Ecto neural progenitor cell (in vitro differentiated cells): ENCODE results near the gene MATN1.

Source experiments
- DNase-seq: peaks from one replicate; pipeline ENCODE4 v3.0.0-alpha.2; 2018; ENCODE audit warnings: low spot score

The MATN1 gene

DNA sequence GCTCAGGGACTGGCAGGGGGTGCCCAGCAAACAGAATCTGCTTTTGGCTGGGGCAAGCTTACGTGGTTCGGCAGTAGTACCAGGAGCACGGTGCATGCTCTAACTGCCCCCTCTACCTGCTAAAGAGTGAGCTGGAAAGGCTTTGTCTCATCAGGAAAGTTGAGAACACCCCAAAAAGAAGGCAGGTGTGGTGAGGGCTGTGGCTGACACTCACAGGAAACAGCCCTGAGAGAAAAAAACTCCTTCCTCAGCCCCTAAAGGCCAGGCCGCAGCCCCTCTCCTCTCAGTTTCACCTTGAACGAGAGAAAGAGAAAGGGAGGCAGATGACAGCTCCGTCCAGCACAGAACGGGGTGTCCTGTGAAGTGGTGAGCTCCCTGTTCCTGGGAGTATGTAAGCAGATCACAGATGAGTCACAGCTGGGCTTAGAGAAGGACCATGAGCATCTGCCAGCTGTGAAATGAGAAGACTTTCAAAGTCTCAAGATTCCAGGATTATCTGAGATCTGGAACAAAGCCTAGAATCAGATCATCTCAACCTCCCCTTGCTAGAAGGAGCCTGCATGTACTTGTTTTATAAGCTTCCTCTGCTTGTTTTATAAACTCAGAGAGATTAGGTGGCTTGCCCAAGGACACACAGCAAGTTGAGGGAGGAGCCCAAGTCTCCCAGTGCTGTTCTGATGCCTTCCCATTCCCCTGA, 20.8 kb upstream of the MATN1 start:
- no peak for DNase-seq

DNA sequence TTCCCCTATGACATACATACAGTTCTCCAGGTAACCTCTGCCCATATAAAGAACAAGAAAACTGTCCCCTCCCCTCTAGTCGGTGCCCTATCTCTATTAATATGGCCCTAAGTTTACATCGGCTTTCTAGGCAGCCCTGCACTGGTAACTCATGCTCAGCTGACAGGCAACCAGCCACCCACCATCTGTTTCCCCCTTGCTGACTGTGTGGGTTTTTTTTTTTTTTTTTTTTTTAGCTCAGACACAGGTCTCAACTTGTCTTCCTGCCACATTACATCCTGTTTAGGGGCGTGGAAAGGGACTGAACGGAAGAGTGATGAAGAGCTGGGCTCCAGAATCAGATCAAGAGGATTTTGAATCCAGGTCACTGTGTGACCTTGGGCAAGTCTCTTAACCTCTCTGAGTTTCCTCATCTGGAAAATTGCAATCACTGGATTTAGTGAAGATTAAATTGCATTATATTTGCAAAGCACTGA, 20.2 kb upstream of the MATN1 start:
- no peak for DNase-seq

DNA sequence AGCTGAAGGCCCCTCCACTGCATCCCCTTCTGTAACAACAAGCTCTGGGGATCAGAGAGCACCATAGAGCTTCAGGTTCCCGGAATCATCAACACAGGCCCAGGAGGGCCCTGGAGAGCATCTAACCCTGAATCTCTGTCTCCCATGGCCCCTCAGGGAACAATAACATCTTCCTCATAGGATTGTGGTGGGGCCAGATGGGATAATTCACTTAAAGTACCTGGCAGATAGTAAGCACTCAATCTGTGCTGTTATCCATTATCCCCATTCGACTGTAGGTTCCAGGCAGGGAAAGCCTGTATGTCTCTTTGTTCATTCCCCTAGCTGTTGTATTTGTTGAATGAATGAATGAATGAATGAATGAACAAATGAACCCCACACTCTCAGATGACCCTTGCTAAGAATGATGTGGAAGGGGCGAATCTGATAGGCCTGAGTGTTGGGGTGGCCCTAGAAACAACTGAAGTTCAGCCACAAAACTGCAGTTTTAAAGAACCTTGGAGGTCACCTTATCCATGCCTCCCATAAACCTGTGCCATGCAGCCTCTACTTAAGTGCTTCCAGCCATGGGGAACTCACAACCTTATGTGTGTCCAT, 19.7 kb upstream of the MATN1 start:
- DNase-seq, result no peak

DNA sequence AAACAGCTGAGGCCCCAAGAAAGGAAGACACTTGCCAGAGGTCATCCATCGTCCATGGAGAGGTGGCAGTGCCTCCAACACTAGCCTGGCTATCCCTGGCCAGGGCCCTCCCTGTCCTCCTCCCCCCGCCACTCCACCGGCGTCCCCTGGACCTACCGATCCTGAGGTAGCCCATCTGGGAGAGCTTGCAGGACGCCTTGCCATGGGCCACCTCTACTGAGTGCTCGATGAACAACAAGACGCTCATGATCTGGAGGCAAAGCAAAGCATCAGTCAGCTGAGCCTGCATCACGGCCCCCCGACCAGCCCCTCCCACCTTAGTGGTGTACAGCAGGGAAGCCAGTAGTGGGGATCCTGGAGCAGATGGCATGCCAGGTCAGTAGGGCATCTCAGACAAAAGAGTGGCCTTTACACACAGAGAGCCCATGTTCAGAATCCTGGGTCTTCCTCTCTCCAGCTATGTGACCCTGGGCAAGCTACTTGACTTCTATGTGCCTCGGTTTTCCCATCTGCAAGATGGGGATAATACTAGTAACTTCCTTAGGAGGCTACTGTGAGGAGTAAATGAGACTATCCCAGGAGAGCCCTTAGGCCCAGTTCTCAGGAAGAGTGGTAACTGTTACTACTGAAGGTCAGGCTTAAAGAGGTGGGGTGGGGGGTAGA, 19.0 kb upstream of the MATN1 start:
- no peak for DNase-seq

DNA sequence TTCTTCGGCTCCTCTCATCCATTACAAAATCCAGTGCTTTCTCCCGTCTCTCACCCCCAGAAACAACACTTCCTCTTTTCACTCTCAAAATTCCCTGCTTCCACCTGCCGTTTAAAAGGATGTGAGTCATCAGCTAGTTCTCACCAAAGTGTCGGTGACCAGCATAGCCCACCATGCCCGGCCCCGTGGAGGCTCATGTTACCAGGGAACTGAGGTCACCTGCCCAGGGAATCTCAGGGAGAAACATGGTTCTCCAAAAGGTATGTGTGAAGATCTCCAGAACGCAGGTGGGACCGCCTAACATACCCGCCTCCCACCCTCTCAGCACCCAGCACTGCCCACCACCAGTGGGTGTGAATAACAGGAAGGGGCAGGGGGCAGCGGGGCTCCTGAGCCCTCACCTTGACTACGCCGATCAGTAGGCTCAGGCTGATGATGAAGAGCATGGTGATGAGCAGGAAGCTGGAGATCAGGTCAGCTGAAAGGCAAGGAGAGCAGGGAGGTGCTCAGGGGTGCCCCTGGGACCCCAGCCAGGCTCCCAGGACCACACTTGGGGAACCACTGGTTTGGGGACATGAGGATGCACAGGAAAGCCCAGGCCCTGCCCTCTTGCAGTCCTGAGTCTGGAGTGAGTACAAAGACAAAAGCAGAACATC, 18.0 kb upstream of the MATN1 start:
- no peak for DNase-seq

DNA sequence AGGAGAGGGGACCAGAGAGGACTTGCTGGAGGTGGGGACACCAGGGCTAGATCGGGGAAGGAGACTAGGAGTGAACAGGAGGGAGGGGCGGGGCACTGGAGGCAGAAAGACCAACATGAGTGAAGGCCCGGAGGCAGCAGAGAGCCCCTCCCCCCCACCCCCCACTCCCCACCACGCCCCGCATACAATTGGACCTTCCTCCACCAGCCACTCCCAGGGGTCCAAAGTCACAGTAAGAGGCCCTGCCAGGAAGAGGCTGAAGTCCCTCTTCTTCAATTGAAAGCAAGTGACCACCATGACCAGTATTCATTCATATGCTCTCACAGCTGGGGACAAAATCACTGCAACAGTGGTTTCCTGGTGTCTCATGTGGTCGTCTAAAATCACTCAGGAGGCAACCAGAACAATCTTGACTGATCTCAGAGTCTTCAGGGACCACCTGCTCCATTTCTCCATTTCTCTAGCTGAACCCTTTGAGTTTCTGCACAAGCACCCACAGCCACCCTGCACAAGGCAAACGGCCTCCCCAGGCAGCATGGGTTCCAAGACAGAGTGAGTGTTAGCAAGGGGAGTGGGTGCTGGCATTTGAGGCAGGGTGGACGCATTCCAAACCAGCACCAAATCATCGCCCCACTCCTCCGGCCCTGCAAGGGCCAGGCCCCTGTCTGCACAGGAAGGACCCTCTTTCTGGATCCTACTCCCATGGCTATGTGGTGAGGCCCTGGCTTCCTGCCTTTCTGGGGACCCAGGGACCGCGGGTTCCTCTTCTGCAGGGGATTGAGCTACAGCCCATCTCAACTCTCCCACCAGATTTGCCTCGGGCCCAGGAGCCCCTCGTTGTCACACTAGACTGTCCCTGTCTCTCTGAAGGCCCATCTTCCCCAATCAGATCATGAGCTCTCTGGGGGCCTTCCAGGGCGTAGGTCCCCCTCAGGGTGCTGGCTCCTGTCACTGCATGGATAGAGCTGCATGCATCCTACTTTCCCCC, 17.2 kb upstream of the MATN1 start:
- no peak for DNase-seq

DNA sequence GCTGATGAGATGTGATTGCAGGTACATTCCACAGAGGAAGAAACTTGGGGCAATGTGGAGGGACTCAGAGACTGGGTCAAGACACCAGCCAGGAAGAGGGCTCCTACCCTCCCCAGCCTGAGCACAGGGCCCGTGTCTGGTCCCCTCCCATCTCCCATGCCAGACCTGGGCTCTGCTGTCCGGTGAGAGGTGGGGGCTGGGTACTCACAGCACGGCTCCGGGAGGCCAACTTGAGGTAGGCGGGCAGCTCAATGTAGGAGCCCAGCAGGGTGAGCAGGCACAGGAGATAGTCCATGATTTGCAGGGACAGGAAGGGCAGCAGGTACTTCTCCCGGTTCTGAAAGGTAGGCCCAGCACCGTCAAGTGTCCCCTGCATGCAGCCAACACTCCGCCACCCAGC, 16.2 kb upstream of the MATN1 start:
- no peak for DNase-seq

DNA sequence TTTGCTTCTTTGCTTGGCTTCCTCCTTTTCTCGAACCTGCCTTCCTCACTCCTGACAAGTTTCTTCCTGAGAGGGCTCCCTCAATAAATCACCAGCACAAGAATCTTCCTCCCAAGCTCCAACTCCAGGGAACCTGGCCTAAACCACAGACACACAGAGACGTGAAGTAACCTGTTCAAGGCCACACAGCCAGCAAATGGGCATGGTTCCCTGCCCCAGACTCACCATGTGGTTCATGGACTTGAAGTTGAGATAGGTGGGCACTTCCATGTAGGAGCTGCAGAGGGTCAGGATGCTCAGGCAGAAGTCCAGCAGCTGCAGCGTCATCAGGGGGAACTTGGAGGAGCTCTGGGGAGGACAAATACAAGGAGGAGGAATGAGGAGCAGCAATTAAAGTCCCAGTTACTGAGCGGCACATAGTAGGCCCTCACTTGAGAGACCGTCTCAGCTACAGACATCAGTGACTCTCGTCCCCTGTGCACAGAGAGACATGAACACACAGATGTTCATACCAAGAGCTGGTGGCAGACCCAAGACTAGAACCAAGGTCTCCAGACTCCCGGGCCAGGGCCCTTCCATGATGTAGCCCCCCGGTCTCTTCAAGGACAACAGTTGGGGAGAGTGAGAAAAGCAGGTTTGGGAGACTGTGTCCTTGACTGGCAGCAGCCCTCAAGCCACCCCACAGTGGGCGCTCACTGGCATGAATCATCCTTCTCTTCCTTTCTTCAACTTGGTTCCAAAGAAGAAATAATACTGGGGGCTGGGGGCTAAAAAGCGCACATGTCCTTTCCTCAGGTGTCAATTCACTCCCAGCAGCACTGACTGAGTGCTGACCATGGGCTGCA, 15.6 kb upstream of the MATN1 start:
- no peak for DNase-seq

DNA sequence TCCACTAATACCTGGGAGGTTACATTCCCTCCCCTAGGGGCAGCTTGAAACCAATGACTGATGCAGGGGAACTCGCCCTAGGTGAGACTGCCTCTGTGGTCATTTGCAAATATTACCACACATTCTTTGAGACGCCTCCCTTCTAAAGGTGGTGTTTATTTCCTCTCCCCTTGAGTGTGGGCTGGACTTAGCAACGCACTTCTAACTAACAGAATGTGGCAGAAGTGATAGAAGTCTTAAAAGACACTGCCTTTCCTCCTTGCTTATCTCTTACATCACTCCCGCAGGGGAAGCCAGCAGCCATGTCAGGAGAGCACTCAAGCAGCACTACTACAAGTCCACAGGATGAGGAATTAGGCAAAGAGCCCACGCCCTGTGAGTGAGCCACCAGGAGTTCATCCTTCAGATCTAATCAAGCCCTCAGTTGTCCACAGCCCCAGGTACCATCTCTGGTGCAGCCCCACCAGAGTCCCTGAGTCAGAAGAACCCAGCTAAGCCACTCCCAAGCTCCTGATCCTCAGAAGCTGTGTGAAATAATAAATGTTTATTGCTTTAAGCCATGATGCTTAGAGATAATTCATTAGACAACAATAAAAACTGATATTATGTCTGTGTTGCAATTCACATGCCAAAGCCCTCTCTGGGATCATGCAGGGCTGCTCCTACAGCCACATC, 14.8 kb upstream of the MATN1 start:
- no peak for DNase-seq

DNA sequence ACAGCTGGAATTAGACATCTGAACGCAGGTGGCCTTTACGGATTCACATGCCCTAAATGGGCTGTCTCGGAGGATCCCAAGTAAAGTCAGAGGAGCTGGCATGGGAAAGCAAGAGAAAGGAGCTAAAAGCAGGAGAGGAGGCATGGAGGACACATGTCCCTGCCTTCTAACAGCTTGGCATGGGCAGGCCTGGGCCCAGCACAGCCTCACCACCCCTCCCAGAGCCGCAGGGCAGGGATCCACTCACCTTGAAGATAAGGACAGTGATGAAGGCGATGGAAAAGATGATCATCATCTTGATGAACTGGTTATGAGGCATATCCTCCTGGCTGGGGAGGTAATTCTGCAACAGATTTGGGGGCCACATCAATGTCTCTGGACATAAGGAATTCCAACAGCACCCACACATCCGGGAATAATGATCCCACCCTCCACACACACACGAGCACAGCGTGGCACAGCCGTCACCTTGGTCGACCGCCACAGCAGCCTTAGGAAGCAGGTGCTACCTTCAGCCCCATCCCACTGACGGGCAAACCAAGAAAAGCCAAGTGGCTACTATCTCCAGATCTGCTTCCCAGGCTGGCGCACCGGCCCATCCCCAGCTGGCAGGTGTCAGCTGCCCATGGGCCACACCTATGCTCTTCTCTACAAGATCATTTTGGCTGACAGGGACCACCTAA, 14.1 kb upstream of the MATN1 start:
- no peak for DNase-seq

DNA sequence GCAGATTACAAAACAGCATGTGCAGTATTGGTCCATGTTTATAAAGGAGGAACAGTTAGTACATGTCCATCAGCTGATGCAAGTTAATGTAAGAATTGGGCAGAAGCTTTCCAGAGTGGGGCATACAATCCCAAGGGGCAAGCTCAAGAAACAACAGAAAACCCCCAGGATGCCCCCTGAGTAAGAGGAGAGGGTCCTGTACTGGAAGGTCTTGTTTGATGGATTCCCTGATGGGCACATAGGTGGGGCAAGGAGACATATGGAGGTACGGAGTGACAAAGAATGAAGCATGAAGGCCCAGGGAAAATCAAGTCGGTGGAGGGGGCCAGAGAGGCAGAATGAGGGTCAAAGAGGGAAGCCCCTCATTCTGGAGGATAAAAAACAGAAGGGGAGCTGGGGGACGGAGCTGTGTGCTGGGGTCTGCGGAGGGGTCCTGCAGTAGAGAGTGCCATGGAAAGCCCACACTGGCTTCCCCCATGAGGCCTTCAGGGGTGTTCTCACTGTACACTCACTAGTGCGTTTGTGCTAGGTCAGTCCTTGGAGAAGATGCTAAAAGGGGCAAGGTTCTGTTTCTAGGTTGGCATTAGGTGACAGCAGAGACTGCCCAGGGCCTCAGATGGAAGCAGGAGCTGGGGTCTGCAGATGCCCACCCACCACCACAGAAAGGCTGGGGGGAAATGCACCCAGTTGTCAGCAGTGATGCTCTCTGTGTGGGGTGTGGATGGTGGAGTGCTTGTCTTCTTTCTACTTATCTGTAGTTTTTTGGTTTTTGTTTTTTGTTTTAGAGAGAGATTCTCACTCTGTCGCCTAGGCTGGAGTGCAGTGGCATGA, 12.5 kb upstream of the MATN1 start:
- no peak for DNase-seq

DNA sequence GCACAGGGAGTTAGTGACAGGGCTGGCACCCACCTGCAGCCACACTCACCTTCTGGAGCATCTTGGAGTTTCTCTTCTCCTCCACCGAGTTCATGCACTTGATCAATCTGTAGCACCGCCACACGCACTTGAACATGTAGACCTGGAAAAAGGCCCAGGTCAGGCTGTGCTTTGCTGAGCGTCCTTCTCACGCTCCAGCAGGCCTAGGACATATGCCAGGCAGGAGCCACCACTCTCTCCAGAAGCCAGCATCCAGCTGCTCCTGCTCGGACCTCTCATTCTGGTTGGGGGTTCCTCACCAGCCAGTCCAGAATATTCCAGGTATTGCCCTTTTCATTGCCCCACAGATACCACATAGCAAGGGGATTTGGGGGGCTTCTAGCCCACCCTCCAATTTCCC, 11.7 kb upstream of the MATN1 start:
- DNase-seq, result no peak

DNA sequence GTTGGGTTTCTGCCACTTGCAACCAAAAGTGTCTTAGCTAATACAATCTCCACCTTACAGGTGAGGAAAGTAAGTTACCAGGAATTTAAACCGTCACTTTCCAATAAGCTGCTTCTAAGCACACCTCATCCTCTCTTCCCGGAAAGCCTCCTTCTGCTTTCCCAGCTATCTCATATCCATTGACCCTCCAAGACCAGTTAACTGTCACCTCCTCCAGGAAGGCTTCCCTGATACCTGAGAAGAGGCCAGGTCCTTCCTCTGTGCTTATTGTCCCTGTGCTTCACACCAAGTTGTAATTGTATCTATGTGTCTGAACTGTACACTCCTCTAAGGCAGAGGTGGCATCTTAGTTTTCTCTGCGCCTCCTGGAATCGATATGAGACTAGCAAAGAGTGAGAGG, 11.2 kb upstream of the MATN1 start:
- no peak for DNase-seq

DNA sequence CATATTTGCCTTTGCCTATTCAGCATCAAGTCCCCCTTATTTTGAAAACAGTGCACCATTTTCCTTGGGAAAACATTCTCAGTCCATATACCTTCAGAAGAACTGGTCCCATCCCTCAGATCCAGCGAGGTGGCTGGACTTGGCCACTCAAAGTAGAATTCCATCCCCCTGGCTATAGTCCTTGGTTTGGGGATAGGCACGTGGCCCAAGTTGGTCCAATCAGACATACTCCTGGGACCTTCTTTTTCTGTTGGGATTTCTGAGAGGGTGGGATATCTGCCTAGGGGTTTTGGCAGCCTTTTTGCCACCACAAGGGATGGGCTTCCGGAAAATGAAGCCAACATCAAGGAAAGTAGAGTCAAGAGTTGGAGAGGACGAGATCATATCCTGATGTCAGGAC, 10.7 kb upstream of the MATN1 start:
- no peak for DNase-seq

DNA sequence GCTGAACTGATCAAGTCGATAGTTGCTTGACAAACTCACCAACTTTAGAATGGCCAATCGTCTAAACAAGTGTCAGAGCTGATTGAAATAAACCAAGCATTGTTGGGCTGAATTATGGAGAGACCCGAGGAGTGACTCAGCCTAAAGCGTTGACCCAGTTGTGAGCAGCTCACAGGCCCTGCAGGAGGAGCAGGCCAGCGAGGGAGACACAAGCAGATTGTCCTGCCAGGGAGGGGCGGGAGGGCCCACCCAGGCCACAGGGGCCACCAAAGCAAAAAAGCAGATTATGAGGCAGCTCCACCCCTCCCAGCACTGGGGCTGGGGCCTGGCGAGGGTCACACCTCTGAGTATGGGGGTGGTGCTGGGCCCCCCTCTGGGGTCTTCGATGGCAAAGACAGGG, 10.1 kb upstream of the MATN1 start:
- DNase-seq, result no peak

DNA sequence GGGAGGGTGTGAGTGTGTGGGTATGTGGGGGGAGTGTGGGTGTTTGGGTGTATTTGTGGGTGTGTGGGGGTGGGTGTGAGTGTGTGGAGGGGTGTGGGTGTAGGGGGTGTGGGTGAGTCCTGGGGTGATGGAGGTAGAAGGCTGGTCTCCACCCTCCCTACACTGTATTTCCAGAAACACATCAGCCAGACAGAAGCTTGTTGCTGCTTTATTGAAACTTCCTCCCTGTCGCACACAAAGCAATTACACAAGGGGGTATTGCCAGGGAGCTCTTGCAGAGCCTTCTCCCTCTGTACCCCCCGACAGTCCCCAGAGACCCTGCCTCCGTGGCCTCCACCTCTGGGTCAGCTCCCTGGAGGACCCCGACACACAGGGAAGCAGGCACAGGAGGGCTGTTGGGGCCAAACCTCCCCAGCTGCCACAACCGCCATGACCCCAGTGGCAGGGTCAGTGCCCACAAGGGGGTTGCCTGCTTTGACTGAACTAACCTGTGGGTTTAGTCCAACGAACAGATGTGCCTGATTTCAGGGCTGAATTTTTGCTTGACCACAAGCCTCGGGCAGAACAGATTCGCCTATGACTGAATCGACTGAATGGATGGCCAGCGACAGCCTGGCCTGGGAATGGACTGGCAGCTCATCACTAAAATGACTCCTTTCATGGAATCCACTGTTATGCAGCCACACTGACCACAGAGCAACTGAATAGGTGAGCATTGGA, 9.1 kb upstream of the MATN1 start:
- DNase-seq, result no peak

DNA sequence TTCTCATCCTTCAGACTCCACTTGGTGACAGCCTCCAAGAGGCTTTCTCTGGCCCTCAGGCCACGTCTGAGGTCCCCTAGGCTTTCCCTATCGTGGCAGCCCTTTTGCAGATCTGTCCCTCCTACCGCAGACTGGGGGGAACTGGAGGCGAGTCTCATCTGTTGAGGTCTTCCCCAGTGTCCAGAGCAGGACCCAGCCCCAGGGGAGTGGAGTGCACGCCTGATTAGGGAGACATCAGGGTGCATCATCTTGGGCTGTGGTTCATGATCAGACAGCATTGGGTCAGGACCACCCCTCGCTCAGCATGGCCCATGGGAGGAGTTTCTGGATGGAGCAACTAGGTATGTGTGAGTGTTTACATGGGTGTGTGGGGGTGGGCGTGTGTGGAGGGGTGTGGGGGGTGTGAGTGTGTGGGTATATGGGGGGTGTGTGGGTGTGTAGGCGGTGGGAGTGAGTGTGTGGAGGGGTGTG, 8.5 kb upstream of the MATN1 start:
- no peak for DNase-seq
